GM23248 (cell line): ENCODE data around the gene ATP10A. TPM values are rescaled to one million over a fixed set of nuclear protein-coding genes. Genes with fewer than 3 reads are reported as not detected.
A peak's percentile ranks its signal among the peaks of the same experiment; 100 is the strongest.

ENCODE experiments used
- DNase-seq: peaks from one replicate; pipeline ENCODE4 v3.0.0-alpha.2; 2015
- H2AFZ ChIP-seq: fragments of 200-600 bp; sonication (generic); 2 replicates; pipeline ENCODE4 v1.6.1; 2016; ENCODE audit warnings: antibody characterized with exemption
- H3F3A ChIP-seq: fragments of 200-600 bp; sonication (generic); 2 replicates; pipeline ENCODE4 v1.6.1; 2016; ENCODE audit warnings: mild to moderate bottlenecking, antibody characterized with exemption, mixed run types; ENCODE audit not compliant: insufficient read depth
- H3K27ac ChIP-seq: fragments of 200-600 bp; sonication (generic); 2 replicates; pipeline ENCODE4 v1.5.1; 2016; ENCODE audit warnings: mild to moderate bottlenecking
- H3K27me3 ChIP-seq: fragments of 200-600 bp; sonication (generic); replicated peaks from 2 replicates; pipeline ENCODE4 v1.6.1; 2016; ENCODE audit warnings: mild to moderate bottlenecking; ENCODE audit not compliant: insufficient read depth
- H3K36me3 ChIP-seq: fragments of 200-600 bp; sonication (generic); 2 replicates; pipeline ENCODE4 v1.6.1; 2016; ENCODE audit warnings: low read depth, mild to moderate bottlenecking
- H3K4me1 ChIP-seq: fragments of 200-600 bp; sonication (generic); 2 replicates; pipeline ENCODE4 v1.6.1; 2016; ENCODE audit warnings: mild to moderate bottlenecking; ENCODE audit not compliant: insufficient read depth
- H3K4me2 ChIP-seq: fragments of 200-600 bp; sonication (generic); one replicate; pipeline ENCODE4 v1.6.1; 2016; ENCODE audit warnings: mild to moderate bottlenecking; ENCODE audit not compliant: unreplicated experiment
- H3K4me3 ChIP-seq: fragments of 200-600 bp; sonication (generic); 2 replicates; pipeline ENCODE4 v1.5.1; 2016; ENCODE audit warnings: mild to moderate bottlenecking
- H3K79me2 ChIP-seq: fragments of 200-600 bp; sonication (generic); 2 replicates; pipeline ENCODE4 v1.6.1; 2016; ENCODE audit warnings: mild to moderate bottlenecking; ENCODE audit not compliant: insufficient read depth
- H3K9ac ChIP-seq: fragments of 200-600 bp; sonication (generic); 2 replicates; pipeline ENCODE4 v1.6.1; 2016; ENCODE audit warnings: mild to moderate bottlenecking
- H3K9me2 ChIP-seq: fragments of 200-600 bp; sonication (generic); 2 replicates; pipeline ENCODE4 v1.6.1; 2016; ENCODE audit warnings: mixed run types, mild to moderate bottlenecking, moderate library complexity; ENCODE audit not compliant: insufficient read depth
- H3K9me3 ChIP-seq: fragments of 200-600 bp; sonication (generic); one replicate; pipeline ENCODE4 v1.6.1; 2017; ENCODE audit warnings: low read depth
- H4K20me1 ChIP-seq: fragments of 200-600 bp; sonication (generic); 2 replicates; pipeline ENCODE4 v1.6.0; 2016; ENCODE audit not compliant: insufficient read depth
- EZH2 ChIP-seq: fragments of 200-600 bp; sonication (generic); IDR thresholded peaks from 2 replicates; pipeline ENCODE4 v1.6.1; 2018; ENCODE audit warnings: antibody characterized with exemption, mild to moderate bottlenecking; ENCODE audit not compliant: insufficient read depth, poor library complexity, severe bottlenecking
- EZH2phosphoT487 ChIP-seq: fragments of 200-600 bp; sonication (generic); IDR thresholded peaks from 2 replicates; pipeline ENCODE4 v1.6.1; 2018; ENCODE audit warnings: antibody characterized with exemption, moderate library complexity, mild to moderate bottlenecking, low read depth; ENCODE audit not compliant: insufficient read depth
- WGBS, 2 experiments: methylation state at CpG; one replicate each; pipeline ENCODE4 v1.1.6; 2015 to 2017; ENCODE audit warnings: low lambda C conversion rate in 2 of 2, low coverage in 1 of 2; ENCODE audit errors: missing lambda C conversion rate in 2 of 2; 5-methylcytosine and 5-hydroxymethylcytosine counted together
- in situ Hi-C: fragments of 300-500 bp; cut with MboI; formaldehyde crosslinking; loops from 2 replicates; pipeline ENCODE4 v1.15.0; 2020
- polyA plus RNA-seq: library from polyadenylated mRNA; unstranded; fragments of >200 nt; fragmentation: Nextera tagmentation; extraction: Ambion mirVana; gene quantifications from 2 replicates; pipeline ENCODE4 v1.2.1, GENCODE V29; 2016
- total RNA-seq: library from RNA; depleted of rRNA; stranded (reverse); fragments of >200 nt; shearing (Covaris generic); gene quantifications from 2 replicates; pipeline ENCODE4 v1.2.3, GENCODE V29; 2014

The ATP10A gene
- total and polyA plus RNA-seq, 2 experiments from 2014 or later: 20.4 to 64.1 TPM

GRCh38 chr15:25893596-25893995 is 30.5 kb upstream of the ATP10A start:
- peaks cover 40% of the 10 kb centered on the region for H3K4me1 ChIP-seq
- in situ Hi-C loops: no loop called here
- WGBS, 2 experiments: 88 to 93% methylated on average over 5 of the region's 5 CpGs
- no peak overlapping the region for H2AFZ ChIP-seq
- DNase-seq: no peak
- TF ChIP-seq EZH2: no peak
- no peak for TF ChIP-seq EZH2phosphoT487
- H3K4me3 ChIP-seq: no peak overlapping the region
- no peaks in the 10 kb centered on the region for H3K9me3 ChIP-seq
- no peak overlapping the region for H3K4me2 ChIP-seq
- no peaks in the 10 kb centered on the region for H3K27me3 ChIP-seq
- H3K79me2 ChIP-seq: no peaks in the 10 kb centered on the region
- no peaks in the 10 kb centered on the region for H4K20me1 ChIP-seq
- no peaks in the 10 kb centered on the region for H3K36me3 ChIP-seq
- no peak overlapping the region for H3K27ac ChIP-seq
- H3F3A ChIP-seq: peaks cover 21% of the 10 kb centered on the region
- no peaks in the 10 kb centered on the region for H3K9me2 ChIP-seq
- H3K9ac ChIP-seq: no peak overlapping the region

GRCh38 chr15:25892126-25892525 is 29.0 kb upstream of the ATP10A start:
- Histone ChIP-seq H3K36me3 (no peaks in the 10 kb centered on the region), H3K9ac (peak overlapping the region; percentile 31), H3F3A (peaks cover 21% of the 10 kb centered on the region), H3K4me3 (no peak overlapping the region), H3K27ac (peak overlapping the region; percentile 41), H3K4me1 (peaks cover 40% of the 10 kb centered on the region), H4K20me1 (no peaks in the 10 kb centered on the region), H3K79me2 (no peaks in the 10 kb centered on the region), H3K9me3 (no peaks in the 10 kb centered on the region), H3K27me3 (no peaks in the 10 kb centered on the region), H3K4me2 (peak overlapping the region; percentile 23), H2AFZ (peak overlapping the region; percentile 47), H3K9me2 (no peaks in the 10 kb centered on the region)
- DNase-seq: peak; percentile 84
- whole genome bisulfite sequencing, 2 experiments: 19 to 24% methylated on average over 2 to 3 of the region's 3 CpGs
- no peak for TF ChIP-seq EZH2phosphoT487
- no peak for TF ChIP-seq EZH2
- in situ Hi-C loops: no loop called here

- Histone ChIP-seq H3K9me3 (no peaks in the 10 kb centered on the region), H3K4me1 (peaks cover 40% of the 10 kb centered on the region), H3K27ac (peak overlapping the region; percentile 33), H3K9ac (peak overlapping the region; percentile 24; the same call in 1 of the 2 replicates), H3K79me2 (no peaks in the 10 kb centered on the region), H3K4me2 (no peak overlapping the region), H3F3A (peaks cover 21% of the 10 kb centered on the region), H3K36me3 (no peaks in the 10 kb centered on the region), H3K9me2 (no peaks in the 10 kb centered on the region), H3K4me3 (no peak overlapping the region), H2AFZ (no peak overlapping the region), H4K20me1 (no peaks in the 10 kb centered on the region), H3K27me3 (no peaks in the 10 kb centered on the region)
- TF ChIP-seq EZH2 (no peak), EZH2phosphoT487 (no peak)
- in situ Hi-C loops: no loop called here
- no peak for DNase-seq
- WGBS, 2 experiments: 77 to 83% methylated on average over 4 of the region's 4 CpGs
These were observed 28.0 kb upstream of the ATP10A start for GRCh38 chr15:25891081-25891480.

- Histone ChIP-seq H3F3A (peaks cover 21% of the 10 kb centered on the region), H3K4me2 (no peak overlapping the region), H3K27ac (peak overlapping the region; percentile 33), H3K4me3 (no peak overlapping the region), H3K4me1 (peaks cover 40% of the 10 kb centered on the region), H3K9me3 (no peaks in the 10 kb centered on the region), H4K20me1 (no peaks in the 10 kb centered on the region), H3K27me3 (no peaks in the 10 kb centered on the region), H3K9me2 (no peaks in the 10 kb centered on the region), H3K9ac (peak overlapping the region; percentile 24; the same call in 1 of the 2 replicates), H2AFZ (peak overlapping the region; percentile 35; the same call in 1 of the 2 replicates), H3K79me2 (no peaks in the 10 kb centered on the region), H3K36me3 (no peaks in the 10 kb centered on the region)
- no peak for TF ChIP-seq EZH2phosphoT487
- no peak for TF ChIP-seq EZH2
- WGBS, 2 experiments: 35 to 37% methylated on average over 5 of the region's 5 CpGs
- DNase-seq: peak; percentile 55
- in situ Hi-C loops: no loop called here
These were observed 27.4 kb upstream of the ATP10A start for GRCh38 chr15:25890529-25890928.

GRCh38 chr15:25887870-25888269 is 24.7 kb upstream of the ATP10A start:
- DNase-seq: no peak
- no peak overlapping the region for H3K4me2 ChIP-seq
- TF ChIP-seq EZH2phosphoT487 (no peak), EZH2 (no peak)
- 90 to 94% methylated on average over 3 of the region's 3 CpGs for WGBS, 2 experiments
- no peak overlapping the region for H2AFZ ChIP-seq
- H3K27ac ChIP-seq: no peak overlapping the region
- H3F3A ChIP-seq: peaks cover 33% of the 10 kb centered on the region
- H3K9me2 ChIP-seq: no peaks in the 10 kb centered on the region
- no peak overlapping the region for H3K4me3 ChIP-seq
- no peaks in the 10 kb centered on the region for H3K9me3 ChIP-seq
- no peaks in the 10 kb centered on the region for H3K27me3 ChIP-seq
- no peaks in the 10 kb centered on the region for H4K20me1 ChIP-seq
- H3K36me3 ChIP-seq: no peaks in the 10 kb centered on the region
- in situ Hi-C loops: no loop called here
- H3K9ac ChIP-seq: no peak overlapping the region
- H3K4me1 ChIP-seq: peaks cover 52% of the 10 kb centered on the region
- H3K79me2 ChIP-seq: no peaks in the 10 kb centered on the region
